ENCODE measurements around the gene UFD1.

- no peak for TF ChIP-seq HINFP (CRISPR knock-in tag; IDR thresholded peaks at IDR 0.05; ENCODE audit: low read depth)
- TF ChIP-seq PBX2 (CRISPR knock-in tag; IDR thresholded peaks at IDR 0.05), result no peak
- no peak for TF ChIP-seq RAD21 (CRISPR knock-in tag; IDR thresholded peaks at IDR 0.05)
- TF ChIP-seq ZBTB26 (CRISPR knock-in tag; IDR thresholded peaks at IDR 0.05; ENCODE audit: borderline replicate concordance), result no peak
- TF ChIP-seq HNRNPLL (IDR thresholded peaks at IDR 0.05; ENCODE audit: low read depth, low read length, poor library complexity, severe bottlenecking), result no peak
- TF ChIP-seq MAX (IDR thresholded peaks at IDR 0.05), result no peak
- no peak for TF ChIP-seq HOXA5 (CRISPR knock-in tag; IDR thresholded peaks at IDR 0.05)
- TF ChIP-seq POLR2AphosphoS5 (IDR thresholded peaks at IDR 0.05; ENCODE audit: low read depth, low read length), result no peak
- TF ChIP-seq PHF8 (CRISPR knock-in tag; IDR thresholded peaks at IDR 0.05), result no peak
- TF ChIP-seq RELA (CRISPR knock-in tag; IDR thresholded peaks at IDR 0.05), result no peak
- no peak for TF ChIP-seq EP300 (IDR thresholded peaks at IDR 0.05; ENCODE audit: low read depth in 2 of 2, low read length in 2 of 2)
- no peak for TF ChIP-seq EP300 (CRISPR knock-in tag; IDR thresholded peaks at IDR 0.05; ENCODE audit: borderline replicate concordance)
- no peak for TF ChIP-seq SCMH1 (CRISPR knock-in tag; IDR thresholded peaks at IDR 0.05; ENCODE audit: borderline replicate concordance)
- no peak for TF ChIP-seq FLYWCH1 (CRISPR knock-in tag; IDR thresholded peaks at IDR 0.05)
These were observed 20.9 kb upstream of the UFD1 start for GRCh38 chr22:19499880-19500242.

Data from HepG2 (cell line).